BLaER1 (cell line): ENCODE measurements around the gene FUCA2.

Source experiments
- H3K27ac ChIP-seq: shearing (Covaris generic); formaldehyde crosslinking; 2 replicates; pipeline ENCODE4 v1.8.1; 2022
- H3K27me3 ChIP-seq: shearing (Covaris generic); formaldehyde crosslinking; 2 replicates; pipeline ENCODE4 v1.8.1; 2022
- H3K36me3 ChIP-seq: shearing (Covaris generic); formaldehyde crosslinking; 2 replicates; pipeline ENCODE4 v1.8.1; 2022
- H3K4me1 ChIP-seq: shearing (Covaris generic); formaldehyde crosslinking; 2 replicates; pipeline ENCODE4 v1.8.1; 2022
- H3K4me2 ChIP-seq: shearing (Covaris generic); formaldehyde crosslinking; 2 replicates; pipeline ENCODE4 v1.8.1; 2022
- H3K4me3 ChIP-seq: shearing (Covaris generic); formaldehyde crosslinking; 2 replicates; pipeline ENCODE4 v1.8.1; 2022
- H3K9ac ChIP-seq: shearing (Covaris generic); formaldehyde crosslinking; 2 replicates; pipeline ENCODE4 v1.8.1; 2022
- H3K9me3 ChIP-seq: shearing (Covaris generic); formaldehyde crosslinking; 2 replicates; pipeline ENCODE4 v1.8.1; 2022
- H4K20me1 ChIP-seq: shearing (Covaris generic); formaldehyde crosslinking; 2 replicates; pipeline ENCODE4 v1.8.1; 2022
- Cebpa-rat ChIP-seq: shearing (Covaris generic); IDR thresholded peaks from 2 replicates; pipeline ENCODE4 v1.8.1; 2022

FUCA2 gene

DNA sequence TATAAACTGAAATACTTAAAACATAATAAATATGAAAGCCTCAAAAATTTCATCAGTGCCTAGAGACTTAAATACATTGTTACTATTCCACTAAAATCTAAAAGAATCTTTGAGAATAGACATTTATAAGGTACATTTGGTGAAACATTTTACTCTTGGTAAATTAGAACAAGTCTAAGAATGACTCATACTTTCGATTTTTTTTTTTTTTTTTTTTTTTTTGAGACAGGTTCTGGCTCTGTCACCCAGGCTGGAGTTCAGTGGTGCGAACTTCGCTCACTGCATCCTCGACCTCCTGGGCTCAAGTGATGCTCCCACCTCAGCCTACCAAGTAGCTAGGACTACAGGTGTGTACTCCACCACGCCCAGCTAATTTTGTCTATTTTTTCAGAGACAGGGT is 6.4 kb downstream of the FUCA2 start:
- no peak overlapping the region for H3K4me2 ChIP-seq
- no peak for TF ChIP-seq Cebpa-rat
- no peak overlapping the region for H3K27ac ChIP-seq

DNA sequence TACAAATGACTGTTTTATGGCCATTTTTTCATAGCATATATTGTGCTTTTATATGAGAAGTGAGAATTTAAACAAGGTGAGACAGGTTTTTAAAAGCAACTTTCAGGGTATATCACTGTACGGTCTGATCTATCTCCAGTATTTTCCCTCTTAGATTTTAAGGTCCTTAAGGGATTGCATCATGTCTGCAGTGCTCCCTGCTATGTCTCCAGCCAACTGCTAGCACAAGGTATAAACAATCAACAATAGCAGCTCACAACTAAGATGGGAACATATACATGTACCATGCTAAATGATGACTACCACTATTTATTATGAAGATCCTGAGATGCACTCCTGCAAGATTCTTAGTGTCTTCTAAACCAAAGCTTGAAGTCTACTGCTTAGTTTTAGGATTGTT is 7.2 kb downstream of the FUCA2 start:
- no peak overlapping the region for H3K4me3 ChIP-seq
- H3K4me2 ChIP-seq: no peak overlapping the region
- no peaks in the 10 kb centered on the region for H3K36me3 ChIP-seq
- no peaks in the 10 kb centered on the region for H3K27me3 ChIP-seq
- H4K20me1 ChIP-seq: no peaks in the 10 kb centered on the region
- no peaks in the 10 kb centered on the region for H3K9me3 ChIP-seq
- H3K9ac ChIP-seq: no peak overlapping the region
- TF ChIP-seq Cebpa-rat: no peak
- H3K27ac ChIP-seq: no peak overlapping the region
- H3K4me1 ChIP-seq: no peaks in the 10 kb centered on the region

More for the DNA sequence above, 6.4 kb downstream of the FUCA2 start:
- no peak overlapping the region for H3K9ac ChIP-seq
- H3K27me3 ChIP-seq: no peaks in the 10 kb centered on the region
- H3K4me1 ChIP-seq: no peaks in the 10 kb centered on the region
- no peaks in the 10 kb centered on the region for H3K9me3 ChIP-seq
- no peaks in the 10 kb centered on the region for H3K36me3 ChIP-seq
- H4K20me1 ChIP-seq: no peaks in the 10 kb centered on the region
- no peak overlapping the region for H3K4me3 ChIP-seq

DNA sequence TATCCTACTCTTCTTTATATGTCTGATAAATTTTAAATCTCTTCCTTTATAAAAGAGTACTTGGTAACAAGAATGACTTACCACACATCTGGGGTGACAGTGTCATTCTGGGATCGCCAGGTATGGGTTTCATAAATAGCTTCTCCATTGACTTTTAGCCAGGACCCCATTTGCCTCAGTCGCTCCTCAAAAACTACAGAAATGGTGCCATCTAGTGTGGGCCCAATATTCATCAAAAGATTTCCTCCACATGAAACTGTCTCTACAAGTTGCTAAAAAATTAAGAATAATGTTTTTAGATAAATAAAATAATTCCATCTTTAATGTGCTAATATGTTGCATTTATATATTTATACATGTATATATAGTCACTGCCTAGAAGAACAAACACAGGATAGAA is 9.7 kb downstream of the FUCA2 start:
- no peaks in the 10 kb centered on the region for H3K36me3 ChIP-seq
- H3K27me3 ChIP-seq: no peaks in the 10 kb centered on the region
- H3K4me1 ChIP-seq: no peaks in the 10 kb centered on the region
- no peak overlapping the region for H3K27ac ChIP-seq
- H3K4me3 ChIP-seq: no peak overlapping the region
- no peaks in the 10 kb centered on the region for H4K20me1 ChIP-seq
- no peak overlapping the region for H3K9ac ChIP-seq
- no peaks in the 10 kb centered on the region for H3K9me3 ChIP-seq
- H3K4me2 ChIP-seq: no peak overlapping the region
- no peak for TF ChIP-seq Cebpa-rat

DNA sequence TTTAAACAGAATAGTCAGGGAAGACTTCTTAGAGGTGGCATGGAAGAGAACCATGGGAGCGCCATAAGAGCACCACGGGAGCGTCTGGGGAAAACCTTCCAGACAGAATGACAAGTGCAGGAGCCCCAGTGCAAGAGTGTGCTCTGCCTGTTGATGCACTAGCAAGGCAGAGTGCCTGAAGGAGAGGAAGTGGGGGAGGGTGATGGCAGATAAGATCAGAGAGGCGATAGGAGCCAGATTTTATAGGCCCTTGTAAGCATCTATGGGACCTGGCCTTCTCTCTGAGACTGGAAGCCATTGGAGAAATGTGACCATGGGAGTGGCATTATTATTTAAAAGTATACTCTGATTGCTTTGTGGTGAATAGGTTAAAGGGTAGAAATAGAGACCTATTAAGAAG is 13.1 kb downstream of the FUCA2 start:
- no peak overlapping the region for H3K9ac ChIP-seq
- H4K20me1 ChIP-seq: no peaks in the 10 kb centered on the region
- H3K4me1 ChIP-seq: no peaks in the 10 kb centered on the region
- no peak overlapping the region for H3K4me3 ChIP-seq
- no peaks in the 10 kb centered on the region for H3K27me3 ChIP-seq
- no peak overlapping the region for H3K27ac ChIP-seq
- H3K36me3 ChIP-seq: no peaks in the 10 kb centered on the region
- no peak for TF ChIP-seq Cebpa-rat
- H3K9me3 ChIP-seq: no peaks in the 10 kb centered on the region
- H3K4me2 ChIP-seq: no peak overlapping the region

DNA sequence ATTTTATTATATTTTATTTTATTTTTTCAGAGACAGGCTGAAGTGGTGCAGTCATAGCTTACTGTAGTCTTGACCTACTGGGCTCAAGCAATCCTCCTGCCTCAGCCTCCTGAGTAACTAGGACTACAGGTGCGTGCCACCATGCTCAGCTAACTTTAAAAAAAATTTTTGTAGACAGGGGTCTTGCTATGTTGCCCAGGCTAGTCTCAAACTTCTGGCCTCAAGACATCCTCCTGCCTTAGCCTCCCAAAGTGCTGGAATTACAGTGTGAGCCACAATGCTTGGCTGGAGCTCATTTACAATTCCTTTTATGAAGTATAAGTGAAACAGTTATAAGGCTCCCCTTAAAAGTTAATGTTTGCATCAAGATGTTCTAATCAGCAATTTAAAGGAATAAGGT is 14.5 kb downstream of the FUCA2 start:
- Histone ChIP-seq H3K36me3 (no peaks in the 10 kb centered on the region), H3K4me2 (no peak overlapping the region)
- TF ChIP-seq Cebpa-rat: no peak

DNA sequence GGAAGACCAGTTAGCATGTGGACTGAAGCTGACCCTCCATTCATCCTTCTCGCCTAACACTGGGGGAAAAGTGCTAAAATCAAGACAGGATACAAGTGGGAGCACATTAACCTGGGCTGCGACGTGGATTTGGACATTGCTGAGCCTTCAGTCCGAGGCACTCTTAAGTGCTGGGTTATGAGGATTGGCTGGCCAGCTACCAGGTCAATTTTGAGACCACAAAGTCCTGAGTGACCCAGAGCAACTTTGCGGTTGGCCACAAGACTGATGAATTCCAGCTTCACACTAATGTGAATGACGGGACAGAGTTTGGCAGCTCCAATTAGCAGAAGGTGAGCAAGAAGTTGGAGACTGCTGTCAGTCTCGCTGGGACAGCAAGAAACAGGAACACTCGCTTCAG is 20.7 kb downstream of the FUCA2 start:
- no peak overlapping the region for H3K27ac ChIP-seq
- H4K20me1 ChIP-seq: no peaks in the 10 kb centered on the region
- H3K36me3 ChIP-seq: 0 out of 2 replicates have a peak, but pooled peaks cover 4% of the 10 kb centered on the region
- H3K4me2 ChIP-seq: no peak overlapping the region
- H3K4me3 ChIP-seq: no peak overlapping the region
- no peak for TF ChIP-seq Cebpa-rat
- H3K9ac ChIP-seq: no peak overlapping the region
- no peaks in the 10 kb centered on the region for H3K27me3 ChIP-seq
- no peaks in the 10 kb centered on the region for H3K9me3 ChIP-seq
- no peaks in the 10 kb centered on the region for H3K4me1 ChIP-seq

More for the DNA sequence above, 14.5 kb downstream of the FUCA2 start:
- Histone ChIP-seq H3K9ac (no peak overlapping the region), H3K4me3 (no peak overlapping the region), H4K20me1 (no peaks in the 10 kb centered on the region), H3K4me1 (no peaks in the 10 kb centered on the region), H3K9me3 (no peaks in the 10 kb centered on the region), H3K27ac (no peak overlapping the region), H3K27me3 (no peaks in the 10 kb centered on the region)

DNA sequence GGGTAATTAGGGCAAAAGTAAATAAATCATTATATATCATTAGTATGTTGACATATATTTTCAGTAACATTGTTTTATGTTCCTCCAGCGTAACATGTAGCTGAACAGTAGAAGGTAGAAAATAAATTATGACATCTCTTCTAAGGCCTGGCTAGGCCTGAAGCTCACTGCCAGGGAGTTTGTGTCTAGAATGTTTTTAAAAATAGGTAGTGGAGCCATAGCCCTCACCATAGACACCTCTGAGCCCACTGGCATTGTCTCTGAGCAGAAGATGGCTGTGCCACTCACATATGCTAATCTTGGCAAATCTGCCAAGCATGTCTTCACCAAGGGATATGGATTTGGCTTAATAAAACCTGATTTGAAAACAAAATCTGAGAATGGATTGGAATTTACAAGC is 21.3 kb downstream of the FUCA2 start:
- H3K4me3 ChIP-seq: no peak overlapping the region
- H3K9ac ChIP-seq: no peak overlapping the region
- H3K36me3 ChIP-seq: 0 out of 2 replicates have a peak, but pooled peaks cover 5% of the 10 kb centered on the region
- no peaks in the 10 kb centered on the region for H3K9me3 ChIP-seq
- no peak overlapping the region for H3K4me2 ChIP-seq
- no peaks in the 10 kb centered on the region for H3K4me1 ChIP-seq
- no peak for TF ChIP-seq Cebpa-rat
- no peaks in the 10 kb centered on the region for H4K20me1 ChIP-seq
- H3K27ac ChIP-seq: no peak overlapping the region
- no peaks in the 10 kb centered on the region for H3K27me3 ChIP-seq

DNA sequence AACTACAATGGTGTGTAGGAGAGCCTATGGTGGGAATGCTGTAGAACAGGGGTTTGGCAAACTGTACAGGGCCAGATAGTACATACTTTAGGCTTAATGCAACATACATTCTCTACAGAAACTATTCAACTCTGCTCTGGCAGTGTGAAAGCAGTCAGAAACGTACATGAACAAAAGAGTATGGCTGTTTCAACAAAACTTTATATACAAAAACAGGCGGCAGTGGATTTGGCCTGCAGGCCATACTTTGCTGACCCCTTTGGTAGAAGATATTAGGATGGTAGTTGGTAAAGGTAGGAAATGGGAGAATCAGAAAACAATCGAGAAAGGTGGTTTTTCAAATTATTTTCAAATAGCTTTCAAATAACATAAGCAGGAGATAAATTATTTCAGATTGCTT is 24.8 kb downstream of the FUCA2 start:
- no peaks in the 10 kb centered on the region for H3K4me1 ChIP-seq
- H3K27me3 ChIP-seq: no peaks in the 10 kb centered on the region
- H3K36me3 ChIP-seq: 0 out of 2 replicates have a peak, but pooled peaks cover 5% of the 10 kb centered on the region
- H3K9ac ChIP-seq: no peak overlapping the region
- H3K9me3 ChIP-seq: no peaks in the 10 kb centered on the region
- no peaks in the 10 kb centered on the region for H4K20me1 ChIP-seq
- no peak for TF ChIP-seq Cebpa-rat
- no peak overlapping the region for H3K4me3 ChIP-seq
- H3K27ac ChIP-seq: no peak overlapping the region
- H3K4me2 ChIP-seq: no peak overlapping the region

DNA sequence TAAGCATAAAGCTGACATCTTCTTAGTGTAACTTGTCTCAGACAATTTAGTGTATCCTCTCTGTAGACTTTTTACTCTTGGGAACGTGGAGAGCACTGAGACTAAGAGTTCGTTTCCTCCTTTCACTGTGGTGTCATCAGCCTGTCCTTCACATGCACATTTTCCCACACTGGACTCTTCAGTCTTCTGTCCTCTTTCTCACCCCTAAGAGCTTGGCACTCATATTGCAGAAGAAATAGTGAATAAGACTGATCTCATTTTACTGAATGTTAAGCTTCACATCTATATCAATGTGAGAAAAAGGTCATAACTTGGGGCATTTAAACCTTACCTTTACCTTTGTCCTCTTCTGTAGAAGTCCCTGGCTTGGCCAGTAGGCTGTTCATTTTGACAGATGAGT is 25.6 kb downstream of the FUCA2 start:
- Histone ChIP-seq H3K9ac (no peak overlapping the region), H3K27ac (no peak overlapping the region), H3K4me2 (no peak overlapping the region), H3K27me3 (no peaks in the 10 kb centered on the region), H3K4me1 (no peaks in the 10 kb centered on the region), H3K9me3 (no peaks in the 10 kb centered on the region), H3K4me3 (no peak overlapping the region), H4K20me1 (no peaks in the 10 kb centered on the region), H3K36me3 (0 out of 2 replicates have a peak, but pooled peaks cover 5% of the 10 kb centered on the region)
- TF ChIP-seq Cebpa-rat: no peak

DNA sequence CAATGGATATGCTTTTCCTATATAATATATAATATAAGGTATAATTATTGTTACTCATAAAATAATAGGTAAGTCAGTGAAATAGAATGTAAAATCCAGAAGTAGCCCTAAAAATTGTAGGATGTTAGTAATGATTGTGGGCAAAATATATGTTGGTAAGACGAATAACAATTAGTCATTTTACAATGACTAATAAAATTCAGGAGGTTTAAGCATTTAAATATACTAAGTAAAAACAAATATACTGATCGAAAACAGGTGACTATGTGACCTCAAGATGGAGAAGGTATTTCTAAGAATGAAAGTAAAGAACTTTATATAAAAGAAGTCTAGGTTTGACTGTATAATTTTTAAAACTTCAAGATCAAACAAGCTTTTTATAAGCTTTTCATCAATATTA is 28.9 kb downstream of the FUCA2 start:
- no peak overlapping the region for H3K4me2 ChIP-seq
- H3K27me3 ChIP-seq: no peaks in the 10 kb centered on the region
- H3K9me3 ChIP-seq: no peaks in the 10 kb centered on the region
- H3K9ac ChIP-seq: no peak overlapping the region
- no peaks in the 10 kb centered on the region for H3K4me1 ChIP-seq
- H3K36me3 ChIP-seq: peaks cover 17% of the 10 kb centered on the region
- no peak for TF ChIP-seq Cebpa-rat
- H4K20me1 ChIP-seq: no peaks in the 10 kb centered on the region
- H3K27ac ChIP-seq: no peak overlapping the region
- H3K4me3 ChIP-seq: no peak overlapping the region

DNA sequence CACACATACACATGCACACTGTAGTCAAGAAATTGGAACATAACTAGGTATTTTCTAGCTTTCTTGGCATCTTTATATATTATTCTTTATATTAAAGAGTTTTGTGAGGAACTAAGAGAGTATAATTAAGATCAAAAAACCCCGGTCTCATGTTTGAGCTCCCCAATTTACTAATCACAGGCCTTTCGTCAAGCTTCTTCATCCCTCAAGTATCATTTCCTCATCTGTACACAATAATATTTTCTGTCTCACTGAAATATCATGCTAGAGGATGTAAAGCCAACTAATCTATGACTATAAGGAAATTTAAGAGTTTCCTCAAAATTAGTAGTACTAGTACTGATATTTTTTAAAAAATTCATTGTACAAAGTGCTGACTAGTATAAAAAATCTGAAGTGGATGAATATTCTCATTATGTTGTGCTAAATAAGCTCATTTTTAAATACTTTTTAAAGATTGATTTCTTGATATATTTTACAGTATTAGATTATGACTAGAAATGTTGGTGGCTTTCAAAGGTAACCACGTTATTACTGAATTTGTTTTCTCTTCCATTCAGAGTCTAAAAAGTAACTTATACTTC is 32.9 kb downstream of the FUCA2 start:
- no peak overlapping the region for H3K4me3 ChIP-seq
- H4K20me1 ChIP-seq: no peaks in the 10 kb centered on the region
- no peaks in the 10 kb centered on the region for H3K4me1 ChIP-seq
- H3K9me3 ChIP-seq: no peaks in the 10 kb centered on the region
- no peak overlapping the region for H3K9ac ChIP-seq
- H3K36me3 ChIP-seq: peaks cover 47% of the 10 kb centered on the region
- H3K27me3 ChIP-seq: no peaks in the 10 kb centered on the region
- no peak overlapping the region for H3K27ac ChIP-seq
- no peak for TF ChIP-seq Cebpa-rat
- no peak overlapping the region for H3K4me2 ChIP-seq
